K562 (cell line): ENCODE results near the gene GFAP. TPM values are rescaled to one million over a fixed set of nuclear protein-coding genes. Genes with fewer than 3 reads are reported as not detected.

Experiments
- ATAC-seq: fragments of 200-7000 bp; cut with Tn5 transposase; 3 replicates; pipeline ENCODE4 v1.9.1; 2020; ENCODE audit warnings: moderate library complexity
- BruUV-seq: library from RNA; stranded (reverse); fragments of 400-500 nt; replicated peaks from 2 replicates; lab custom pipeline; 2021; lab: Mats Ljungman, UMichigan
- CTCF ChIA-PET: fragments of 300-600 bp; formaldehyde crosslinking; extraction: SDS; loops from one replicate; lab custom pipeline; 2021; ENCODE audit warnings: low intra/inter-chr PET ratio; lab: Yijun Ruan, JAX
- POLR2A ChIA-PET: fragments of 300-600, 350-650 bp; sonication (Branson Sonifier 250); formaldehyde crosslinking; extraction: SDS; loops from one replicate; lab custom pipeline; 2021; ENCODE audit warnings: antibody characterized with exemption, inconsistent platforms; lab: Yijun Ruan, JAX
- DNase-seq, 4 experiments: peaks; one replicate each; pipeline versions ENCODE4 v3.0.0 to v3.0.0-alpha.2; 2011 to 2018; ENCODE audit warnings: low spot score in 3 of 4, mixed read lengths in 3 of 4; ENCODE audit errors: extremely low read depth in 1 of 4
- FAIRE-seq: peaks from 2 replicates; lab custom pipeline; 2011; peaks lifted over from hg19 to GRCh38; lab: Jason Lieb, UNC
- H2AFZ ChIP-seq: 2 replicates; pipeline ENCODE4 v1.6.0; 2011; ENCODE audit warnings: low read depth, low read length, control low read depth, inconsistent platforms
- H3K27ac ChIP-seq: fragments of 200-600 bp; 3 replicates; pipeline ENCODE4 v1.8.0; 2011; ENCODE audit warnings: low read depth, mild to moderate bottlenecking, control low read depth, inconsistent platforms, low read length, moderate library complexity, mixed read lengths; ENCODE audit errors: extremely low read depth
- H3K27me3 ChIP-seq, 2 experiments: fragments of 300-600 bp in 1 of 2; 2 replicates in 1 of 2; 3 replicates in 1 of 2; pipeline versions ENCODE4 v1.6.0 to v1.8.0; 2011; ENCODE audit warnings: inconsistent platforms in 2 of 2, low read length in 2 of 2, mild to moderate bottlenecking in 1 of 2, mixed read lengths in 1 of 2, moderate library complexity in 1 of 2; ENCODE audit not compliant: control insufficient read depth in 2 of 2, insufficient read depth in 2 of 2
- H3K36me3 ChIP-seq: fragments of 300-600 bp; 3 replicates; pipeline ENCODE4 v1.8.0; 2011; ENCODE audit warnings: mild to moderate bottlenecking, low read length, inconsistent platforms; ENCODE audit not compliant: control insufficient read depth, insufficient read depth
- H3K4me1 ChIP-seq, 2 experiments: fragments of 200-600 bp in 1 of 2; replicated peaks in 1 of 2; 2 replicates in 1 of 2; 3 replicates in 1 of 2; pipeline versions ENCODE4 v1.5.1 to v1.8.0; 2011; ENCODE audit warnings: inconsistent platforms in 2 of 2, low read length in 2 of 2, mild to moderate bottlenecking in 1 of 2, mixed read lengths in 1 of 2, moderate library complexity in 1 of 2; ENCODE audit not compliant: control insufficient read depth in 2 of 2, insufficient read depth in 2 of 2
- H3K4me2 ChIP-seq: 2 replicates; pipeline ENCODE4 v1.6.1; 2011; ENCODE audit warnings: low read length, control low read depth, inconsistent platforms, mixed read lengths; ENCODE audit not compliant: insufficient read depth
- H3K4me3 ChIP-seq: fragments of 200-600 bp; sonication (generic), shearing (Covaris generic); 2 replicates; pipeline ENCODE4 v1.5.1; 2016; ENCODE audit warnings: control low read depth, inconsistent platforms
- H3K79me2 ChIP-seq: fragments of 200-600 bp; 3 replicates; pipeline ENCODE4 v1.8.0; 2011; ENCODE audit warnings: low read length, inconsistent platforms; ENCODE audit not compliant: control insufficient read depth, insufficient read depth
- H3K9ac ChIP-seq, 2 experiments: 2 replicates each; pipeline versions ENCODE4 v1.6.0 to v1.6.1; 2011; ENCODE audit warnings: low read depth in 2 of 2, low read length in 2 of 2, control low read depth in 1 of 2, inconsistent platforms in 1 of 2, mild to moderate bottlenecking in 1 of 2, mixed read lengths in 1 of 2; ENCODE audit not compliant: insufficient read depth in 1 of 2
- H3K9me1 ChIP-seq: one replicate; pipeline ENCODE4 v1.6.0; 2011; ENCODE audit warnings: inconsistent platforms, mild to moderate bottlenecking, low read length, moderate library complexity; ENCODE audit not compliant: control insufficient read depth, insufficient read depth
- H3K9me3 ChIP-seq: replicated peaks from 2 replicates; pipeline ENCODE4 v1.5.1; 2011; ENCODE audit warnings: low read depth, low read length, inconsistent platforms; ENCODE audit not compliant: control insufficient read depth, insufficient read depth
- H4K20me1 ChIP-seq: replicated peaks from 2 replicates; pipeline ENCODE4 v1.6.1; 2011; ENCODE audit warnings: low read length, inconsistent platforms, mixed read lengths; ENCODE audit not compliant: control insufficient read depth, insufficient read depth
- ARID1B ChIP-seq: fragments of 450-650 bp; IDR thresholded peaks from 2 replicates; pipeline ENCODE4 v1.6.1; 2016; ENCODE audit warnings: antibody characterized with exemption, mild to moderate bottlenecking, inconsistent platforms
- CBFA2T2 ChIP-seq: fragments of 450-650 bp; conservative IDR thresholded peaks from 2 replicates; pipeline ENCODE4 v1.6.1; 2017; ENCODE audit warnings: mild to moderate bottlenecking
- CBFA2T3 ChIP-seq: fragments of 450-650 bp; IDR thresholded peaks from 2 replicates; pipeline ENCODE4 v1.6.1; 2017
- GTF2E2 ChIP-seq: fragments of 200-800 bp; sonication (Bioruptor generic); IDR thresholded peaks from 2 replicates; pipeline ENCODE4 v1.6.1; 2016; ENCODE audit warnings: missing genetic modification characterization, missing compliant biosample characterization
- L3MBTL2 ChIP-seq: fragments of 450-650 bp; IDR thresholded peaks from 2 replicates; pipeline ENCODE4 v1.6.1; 2016; ENCODE audit warnings: mild to moderate bottlenecking, moderate library complexity
- MIER1 ChIP-seq: fragments of 450-650 bp; IDR thresholded peaks from 2 replicates; pipeline ENCODE4 v1.6.1; 2016; ENCODE audit warnings: antibody characterized with exemption, mild to moderate bottlenecking, low read depth
- NRF1 ChIP-seq, 2 experiments: fragments of 450-650 bp; IDR thresholded peaks in 1 of 2; conservative IDR thresholded peaks in 1 of 2; 2 replicates each; pipeline ENCODE4 v1.6.1; 2014; ENCODE audit warnings: mild to moderate bottlenecking in 2 of 2
- PRPF4 ChIP-seq: fragments of 200-400 bp; formaldehyde crosslinking; IDR thresholded peaks from one replicate; pipeline ENCODE4 v1.6.1; 2017; ENCODE audit warnings: low read length, low read depth, mild to moderate bottlenecking; ENCODE audit not compliant: insufficient read depth, poor library complexity, severe bottlenecking
- TAL1 ChIP-seq: fragments of 450-650 bp; IDR thresholded peaks from 2 replicates; pipeline ENCODE4 v1.6.1; 2016; ENCODE audit warnings: mild to moderate bottlenecking
- TCF3 ChIP-seq: sonication (generic); formaldehyde crosslinking; IDR thresholded peaks from 2 replicates; pipeline ENCODE4 v1.4.0; 2020; ENCODE audit warnings: mild to moderate bottlenecking, missing genetic modification reagents
- ZNF583 ChIP-seq: fragments of 250-450 bp; sonication (Bioruptor Pico); IDR thresholded peaks from 2 replicates; pipeline ENCODE4 v1.4.0; 2020
- WGBS: fragments of 100-300 bp; shearing (Covaris generic); methylation state at CpG from one replicate; pipeline ENCODE4 v1.1.6; 2016; ENCODE audit warnings: low coverage, mixed read lengths; ENCODE audit not compliant: insufficient coverage; ENCODE audit errors: missing lambda C conversion rate; 5-methylcytosine and 5-hydroxymethylcytosine counted together
- in situ Hi-C: fragments of 300-500 bp; cut with MboI; formaldehyde crosslinking; loops from 4 replicates; pipeline ENCODE4 v1.15.0; 2018; ENCODE audit warnings: inconsistent platforms, mixed read lengths
- intact Hi-C: fragments of 100-400 bp; cut with micrococcal nuclease; formaldehyde crosslinking; loops from 2 replicates; pipeline ENCODE4 v1.14.2; 2022
- polyA plus RNA-seq, 8 experiments: library from polyadenylated mRNA; depleted of rRNA in 4 of 8; stranded (reverse) in 5 of 8; unstranded in 3 of 8; fragments of >200 nt; fragmentation: Nextera tagmentation in 2 of 8; fragmentation: Illumina TruSeq in 1 of 8; extraction: Ambion mirVana in 2 of 8; extraction: Trizol in 1 of 8; gene quantifications; 2 replicates each; pipeline versions ENCODE4 v1.2.1 to v1.2.3, GENCODE V29; 2011 to 2014; ENCODE audit warnings: inconsistent platforms in 1 of 8, missing spikeins in 1 of 8
- total RNA-seq, 7 experiments: library from RNA; depleted of rRNA in 6 of 7; stranded (reverse); fragments of >200 nt in 6 of 7; fragmentation: Illumina TruSeq in 2 of 7; extraction: Trizol in 2 of 7; gene quantifications; 2 replicates each; pipeline versions ENCODE4 v1.2.1 to v1.2.3, GENCODE V29; 2011 to 2021; ENCODE audit warnings: low replicate concordance in 1 of 7
- TF ChIP-seq, protein P1 (sequence below): sonication (generic); formaldehyde crosslinking; IDR thresholded peaks from 2 replicates; pipeline ENCODE4 v1.8.0; 2023; ENCODE audit warnings: mild to moderate bottlenecking, missing genetic modification reagents
- TF ChIP-seq, protein P2 (sequence below): fragments of 450-650 bp; IDR thresholded peaks from 2 replicates; pipeline ENCODE4 v1.6.1; 2018; ENCODE audit warnings: mild to moderate bottlenecking, low read depth; ENCODE audit not compliant: partially characterized antibody
- TF ChIP-seq, protein P3 (sequence below): fragments of 450-650 bp; formaldehyde crosslinking; IDR thresholded peaks from 2 replicates; pipeline ENCODE4 v1.4.0; 2020; ENCODE audit warnings: mild to moderate bottlenecking, moderate library complexity

GFAP gene
- total and polyA plus RNA-seq, 9 of the 15 experiments (the other 6 are each of a cell fraction or from before 2014, with no cell fraction given): 0.07 to 1.4 (median 0.60) TPM; not detected in 1

DNA sequence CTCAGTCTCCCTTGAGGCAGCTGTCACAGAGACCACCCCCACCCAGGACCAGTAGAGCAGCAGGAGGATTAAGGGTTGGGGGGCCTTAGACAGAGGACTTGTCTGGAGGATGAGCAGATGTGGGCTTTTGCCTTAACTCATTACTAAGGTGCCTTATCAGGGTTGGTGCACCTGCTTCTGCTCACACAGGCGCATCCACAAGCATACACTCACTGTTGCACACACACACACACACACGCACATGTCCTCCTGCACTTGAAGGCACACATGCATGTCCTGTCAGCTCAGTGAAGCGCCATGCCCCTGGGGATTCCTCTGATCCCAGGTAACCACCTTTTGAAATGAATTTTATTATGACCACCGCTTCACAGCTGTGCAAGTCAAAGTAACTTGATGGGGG, 1.2 kb downstream of the GFAP start:
- H4K20me1 ChIP-seq: no peaks in the 10 kb centered on the region
- no peak; the same call in 1 of the 3 replicates for ATAC-seq
- CTCF ChIA-PET: no interaction called here
- no peak overlapping the region for H3K9ac ChIP-seq
- no peaks in the 10 kb centered on the region for H3K79me2 ChIP-seq
- TF ChIP-seq MIER1 (no peak), NRF1 (conservative IDR thresholded peaks at IDR 0.05 in 1 of 2, IDR thresholded peaks at IDR 0.05 in 1 of 2) (0 out of 4 replicates have a peak, but pooled peaks of 1 of the 2 experiments have one; percentile 30), TAL1 (peak; percentile 39; the same call in 1 of the 2 replicates), ZNF583 (no peak), PRPF4 (no peak), GTF2E2 (tag) (no peak), ARID1B (peak; percentile 25; the same call in 1 of the 2 replicates), L3MBTL2 (0 out of 2 replicates have a peak, but pooled peaks have one; percentile 36), CBFA2T3 (peak; percentile 69), CBFA2T2 (peak; percentile 40), TCF3 (CRISPR knock-in tag) (peak; percentile 73)
- TF ChIP-seq, protein P1, sequence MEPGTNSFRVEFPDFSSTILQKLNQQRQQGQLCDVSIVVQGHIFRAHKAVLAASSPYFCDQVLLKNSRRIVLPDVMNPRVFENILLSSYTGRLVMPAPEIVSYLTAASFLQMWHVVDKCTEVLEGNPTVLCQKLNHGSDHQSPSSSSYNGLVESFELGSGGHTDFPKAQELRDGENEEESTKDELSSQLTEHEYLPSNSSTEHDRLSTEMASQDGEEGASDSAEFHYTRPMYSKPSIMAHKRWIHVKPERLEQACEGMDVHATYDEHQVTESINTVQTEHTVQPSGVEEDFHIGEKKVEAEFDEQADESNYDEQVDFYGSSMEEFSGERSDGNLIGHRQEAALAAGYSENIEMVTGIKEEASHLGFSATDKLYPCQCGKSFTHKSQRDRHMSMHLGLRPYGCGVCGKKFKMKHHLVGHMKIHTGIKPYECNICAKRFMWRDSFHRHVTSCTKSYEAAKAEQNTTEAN (CRISPR knock-in tag): peak; percentile 67; the same call in 1 of the 2 replicates
- TF ChIP-seq, protein P2, sequence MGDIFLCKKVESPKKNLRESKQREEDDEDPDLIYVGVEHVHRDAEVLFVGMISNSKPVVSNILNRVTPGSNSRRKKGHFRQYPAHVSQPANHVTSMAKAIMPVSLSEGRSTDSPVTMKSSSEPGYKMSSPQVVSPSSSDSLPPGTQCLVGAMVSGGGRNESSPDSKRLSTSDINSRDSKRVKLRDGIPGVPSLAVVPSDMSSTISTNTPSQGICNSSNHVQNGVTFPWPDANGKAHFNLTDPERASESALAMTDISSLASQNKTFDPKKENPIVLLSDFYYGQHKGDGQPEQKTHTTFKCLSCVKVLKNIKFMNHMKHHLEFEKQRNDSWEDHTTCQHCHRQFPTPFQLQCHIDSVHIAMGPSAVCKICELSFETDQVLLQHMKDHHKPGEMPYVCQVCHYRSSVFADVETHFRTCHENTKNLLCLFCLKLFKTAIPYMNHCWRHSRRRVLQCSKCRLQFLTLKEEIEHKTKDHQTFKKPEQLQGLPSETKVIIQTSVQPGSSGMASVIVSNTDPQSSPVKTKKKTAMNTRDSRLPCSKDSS: no peak
- TF ChIP-seq, protein P3, sequence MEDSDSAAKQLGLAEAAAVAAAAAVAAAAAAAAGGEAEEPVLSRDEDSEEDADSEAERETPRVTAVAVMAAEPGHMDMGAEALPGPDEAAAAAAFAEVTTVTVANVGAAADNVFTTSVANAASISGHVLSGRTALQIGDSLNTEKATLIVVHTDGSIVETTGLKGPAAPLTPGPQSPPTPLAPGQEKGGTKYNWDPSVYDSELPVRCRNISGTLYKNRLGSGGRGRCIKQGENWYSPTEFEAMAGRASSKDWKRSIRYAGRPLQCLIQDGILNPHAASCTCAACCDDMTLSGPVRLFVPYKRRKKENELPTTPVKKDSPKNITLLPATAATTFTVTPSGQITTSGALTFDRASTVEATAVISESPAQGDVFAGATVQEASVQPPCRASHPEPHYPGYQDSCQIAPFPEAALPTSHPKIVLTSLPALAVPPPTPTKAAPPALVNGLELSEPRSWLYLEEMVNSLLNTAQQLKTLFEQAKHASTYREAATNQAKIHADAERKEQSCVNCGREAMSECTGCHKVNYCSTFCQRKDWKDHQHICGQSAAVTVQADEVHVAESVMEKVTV (CRISPR knock-in tag): no peak
- FAIRE-seq: no peak
- POLR2A ChIA-PET: interaction anchor here (0.8 to 1.2 kb wide), 2 partner anchors 13 to 106 kb away, joined by 4 read pairs; no protein-coding TSS in a partner anchor
- H3K4me3 ChIP-seq: no peak overlapping the region
- no peaks in the 10 kb centered on the region for H3K36me3 ChIP-seq
- no TSS peak for BruUV-seq
- H2AFZ ChIP-seq: no peak overlapping the region
- peaks cover 9 to 32% of the 10 kb centered on the region in 2 experiments; a peak in 4 of 5 replicates for H3K4me1 ChIP-seq
- H3K27ac ChIP-seq: no peak overlapping the region
- 23% methylated on average over 4 of the region's 4 CpGs for WGBS
- peaks cover 0 to 11% of the 10 kb centered on the region in 2 experiments; a peak in 1 of 5 replicates for H3K27me3 ChIP-seq
- H3K9me3 ChIP-seq: no peaks in the 10 kb centered on the region
- no peaks in the 10 kb centered on the region for H3K9me1 ChIP-seq
- intact Hi-C loops (no loop called here), in situ Hi-C loops (no loop called here)
- peak in 2 of 4 experiments; percentile 55 for DNase-seq
- H3K4me2 ChIP-seq: no peak overlapping the region
